Dedifferentiated amniotic fluid mesenchymal stem cell (primary cell): ENCODE results near the gene SNX21.
"Not testable (repeated sequence)": the region's sequence is repeated elsewhere in the genome, so short reads cannot be mapped to it uniquely, and the experiment has no call there.

Source experiments
- DNase-seq: peaks from one replicate; pipeline ENCODE4 v3.0.0-alpha.2; 2016; ENCODE audit errors: extremely low spot score

The SNX21 gene

DNA sequence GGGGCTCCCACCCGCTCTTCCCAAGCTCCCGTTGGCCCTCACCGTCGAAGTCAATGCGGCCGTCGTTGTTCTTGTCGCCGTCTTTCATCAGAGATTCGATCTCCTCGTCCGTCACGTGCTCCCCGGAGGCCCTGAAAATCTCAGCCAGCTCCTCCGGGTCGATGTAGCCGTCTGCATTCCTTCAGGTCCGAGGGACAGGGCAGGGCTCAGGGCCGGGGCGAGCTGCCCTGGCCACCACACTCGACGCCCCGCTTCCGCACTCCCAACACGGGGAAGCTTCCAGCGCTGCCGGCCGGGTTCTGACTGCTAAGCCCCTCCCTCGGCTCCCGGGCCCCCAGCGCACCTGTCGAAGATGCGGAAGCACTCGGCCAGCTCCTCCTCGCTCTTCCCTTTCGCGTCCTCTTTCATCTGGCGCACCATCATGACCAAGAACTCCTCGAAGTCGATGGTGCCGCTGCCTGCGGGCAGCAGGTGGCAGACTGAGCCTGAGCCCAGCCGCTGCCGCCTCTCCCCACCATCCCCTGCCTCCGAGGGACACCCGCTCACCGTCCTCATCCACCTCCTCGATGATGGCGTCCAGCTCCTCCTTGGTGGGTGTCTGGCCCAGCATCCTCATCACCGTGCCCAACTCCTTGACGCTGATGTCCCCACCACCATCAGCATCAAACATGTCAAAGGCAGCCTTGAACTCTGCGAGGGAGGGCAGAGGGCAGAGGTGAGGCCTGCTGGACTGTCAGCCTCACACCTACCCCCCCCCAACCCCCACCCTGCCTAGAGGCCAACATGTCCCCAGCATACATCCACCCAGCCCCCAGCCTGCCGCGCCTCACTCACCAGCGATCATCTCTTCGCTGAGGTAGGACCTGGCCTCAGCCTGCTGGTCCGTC is 9.4 kb upstream of the SNX21 start:
- DNase-seq = no peak

DNA sequence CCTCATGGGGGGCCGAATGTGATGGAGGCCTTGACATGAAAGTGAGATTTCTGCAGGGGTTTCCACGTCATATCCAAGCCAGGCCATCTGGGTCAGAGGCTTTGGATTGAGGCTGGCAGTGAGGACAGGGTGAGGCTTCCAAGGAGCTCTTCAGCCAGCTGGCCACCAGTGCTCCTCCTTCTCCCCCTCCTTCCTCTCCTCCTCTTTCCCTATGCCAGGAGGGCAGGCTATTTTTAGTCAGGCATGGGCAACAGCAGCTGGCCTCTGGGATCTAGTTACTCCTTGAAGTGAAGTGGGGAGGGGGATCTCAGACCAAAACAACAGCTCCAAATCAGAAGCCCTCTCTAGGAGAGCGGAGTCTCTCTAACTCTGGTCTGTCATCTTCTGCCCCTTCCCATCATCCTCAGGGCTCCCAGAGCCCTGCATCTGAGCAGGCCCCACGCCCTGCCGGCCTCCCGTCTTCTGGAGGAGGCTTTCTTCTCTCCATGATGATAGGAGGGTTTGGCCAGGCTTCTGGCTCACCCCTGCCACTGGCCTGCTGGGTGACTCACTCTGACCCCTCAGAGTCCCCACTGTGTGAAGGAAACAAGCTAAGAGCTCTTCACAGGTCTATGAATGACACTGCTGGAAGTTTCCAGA is 7.1 kb upstream of the SNX21 start:
- no peak for DNase-seq

DNA sequence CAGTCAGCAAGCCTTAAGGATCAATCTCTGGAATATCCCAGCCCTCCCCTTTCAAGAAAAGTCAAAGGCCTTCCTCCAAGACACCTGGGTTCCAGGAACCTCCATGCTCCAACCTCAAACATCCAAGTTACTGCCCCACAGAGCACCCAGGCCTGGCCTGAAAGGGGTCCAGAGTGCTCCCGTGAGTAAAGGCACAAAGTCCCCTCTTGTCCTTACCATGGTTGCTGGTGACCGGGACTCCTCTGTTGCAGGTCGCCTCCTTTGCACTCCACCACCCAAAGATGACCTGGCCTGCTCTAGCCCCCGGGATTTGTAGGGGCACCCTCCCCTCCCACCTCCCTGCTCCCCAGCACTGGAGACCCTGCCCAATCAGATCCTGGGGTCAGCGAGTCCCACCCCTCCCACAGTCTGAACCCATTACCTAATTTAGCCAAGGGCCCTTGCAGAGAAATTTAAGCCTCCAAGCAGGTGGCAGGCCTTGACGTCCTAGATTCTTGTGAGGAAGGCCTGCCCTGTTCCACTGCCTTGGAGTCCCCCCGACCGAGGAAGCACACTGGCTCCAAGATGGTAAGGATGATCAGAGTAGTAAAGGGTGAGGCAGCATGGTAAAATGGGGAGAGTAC is 6.5 kb upstream of the SNX21 start, which contains the start of gene TNNC2:
TNNC2 (minus strand) TSS at position 283 of the 623 bp plus-strand sequence; CDS start at position 219, 64 bp downstream.
- DNase-seq = no peak

DNA sequence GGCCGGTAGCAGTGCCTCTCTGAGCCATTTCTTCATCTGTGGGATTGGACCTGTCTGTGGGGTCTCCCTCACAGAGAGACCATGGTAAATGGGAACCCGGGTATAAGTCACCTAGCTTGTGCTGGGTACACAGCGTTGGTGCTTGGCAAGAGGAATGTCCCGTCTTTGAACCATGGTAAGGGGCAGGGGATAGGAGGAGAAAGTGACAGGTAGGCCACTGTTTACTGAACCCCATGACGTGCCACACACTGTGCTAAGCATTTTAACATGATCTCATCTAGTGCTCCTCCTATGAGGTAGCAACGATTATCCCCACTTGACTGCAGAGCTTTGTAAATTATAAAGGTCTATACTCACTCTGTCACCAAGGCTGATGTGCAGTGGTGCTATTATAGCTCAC is 5.9 kb upstream of the SNX21 start:
- no peak for DNase-seq

DNA sequence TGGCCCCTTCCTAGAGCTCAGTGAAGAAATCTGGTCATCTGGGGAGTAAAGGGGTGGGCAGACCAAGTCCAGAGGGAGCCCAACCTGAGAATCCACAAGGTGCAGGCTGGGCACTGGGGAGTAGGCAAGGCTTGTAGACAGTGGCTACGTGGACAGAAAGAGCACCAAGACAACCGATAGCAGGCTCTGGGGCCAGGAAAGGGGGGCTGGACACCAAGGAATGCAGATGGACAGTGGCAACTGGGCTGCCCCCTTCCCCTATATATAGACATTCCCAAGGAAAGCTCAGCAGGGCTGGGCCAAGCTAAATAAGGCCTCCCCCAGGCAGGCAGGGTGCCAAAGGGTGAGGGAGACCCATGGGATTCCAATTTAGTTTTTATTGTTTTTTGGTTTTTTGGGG is 5.0 kb upstream of the SNX21 start:
- DNase-seq = no peak

DNA sequence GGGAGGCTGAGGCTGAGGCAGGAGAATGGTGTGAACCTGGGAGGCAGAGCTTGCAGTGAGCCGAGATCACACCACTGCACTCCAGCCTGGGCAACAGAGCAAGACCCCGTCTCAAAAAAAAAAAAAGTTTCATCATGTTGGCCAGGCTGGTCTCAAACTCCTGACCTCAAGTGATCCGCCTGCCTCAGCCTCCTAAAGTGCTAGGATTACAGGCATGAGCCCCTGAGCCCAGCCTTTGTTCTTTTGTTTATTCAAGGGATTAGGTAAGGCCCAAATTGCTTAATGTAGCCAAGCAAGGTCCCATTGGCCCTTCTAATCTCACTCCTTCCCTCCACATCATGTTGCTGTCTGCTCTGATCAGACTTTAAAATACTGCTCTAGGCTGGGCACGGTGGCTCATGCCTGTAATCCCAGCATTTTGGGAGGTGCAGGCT is 3.9 kb upstream of the SNX21 start:
- not testable (repeated sequence) for DNase-seq

DNA sequence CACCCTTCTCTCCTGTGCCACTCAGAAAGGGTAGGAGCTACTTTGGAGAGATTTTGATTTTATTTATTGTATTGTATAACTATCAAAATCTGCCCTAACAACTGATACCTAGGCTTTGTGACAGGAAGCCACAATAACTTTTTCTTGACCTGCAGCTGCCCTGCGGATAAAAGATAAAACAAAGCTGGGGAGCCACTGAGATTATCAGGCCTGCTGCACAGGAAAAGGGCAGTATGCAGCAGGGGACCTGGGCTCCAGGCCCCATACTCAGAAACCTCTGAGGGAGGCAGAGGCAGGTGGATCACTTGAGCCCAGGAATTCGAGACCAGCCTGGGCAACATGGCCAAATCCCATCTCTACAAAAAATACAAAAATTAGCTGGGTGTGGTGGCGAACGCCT is 980 bp upstream of the SNX21 start:
- DNase-seq = no peak

DNA sequence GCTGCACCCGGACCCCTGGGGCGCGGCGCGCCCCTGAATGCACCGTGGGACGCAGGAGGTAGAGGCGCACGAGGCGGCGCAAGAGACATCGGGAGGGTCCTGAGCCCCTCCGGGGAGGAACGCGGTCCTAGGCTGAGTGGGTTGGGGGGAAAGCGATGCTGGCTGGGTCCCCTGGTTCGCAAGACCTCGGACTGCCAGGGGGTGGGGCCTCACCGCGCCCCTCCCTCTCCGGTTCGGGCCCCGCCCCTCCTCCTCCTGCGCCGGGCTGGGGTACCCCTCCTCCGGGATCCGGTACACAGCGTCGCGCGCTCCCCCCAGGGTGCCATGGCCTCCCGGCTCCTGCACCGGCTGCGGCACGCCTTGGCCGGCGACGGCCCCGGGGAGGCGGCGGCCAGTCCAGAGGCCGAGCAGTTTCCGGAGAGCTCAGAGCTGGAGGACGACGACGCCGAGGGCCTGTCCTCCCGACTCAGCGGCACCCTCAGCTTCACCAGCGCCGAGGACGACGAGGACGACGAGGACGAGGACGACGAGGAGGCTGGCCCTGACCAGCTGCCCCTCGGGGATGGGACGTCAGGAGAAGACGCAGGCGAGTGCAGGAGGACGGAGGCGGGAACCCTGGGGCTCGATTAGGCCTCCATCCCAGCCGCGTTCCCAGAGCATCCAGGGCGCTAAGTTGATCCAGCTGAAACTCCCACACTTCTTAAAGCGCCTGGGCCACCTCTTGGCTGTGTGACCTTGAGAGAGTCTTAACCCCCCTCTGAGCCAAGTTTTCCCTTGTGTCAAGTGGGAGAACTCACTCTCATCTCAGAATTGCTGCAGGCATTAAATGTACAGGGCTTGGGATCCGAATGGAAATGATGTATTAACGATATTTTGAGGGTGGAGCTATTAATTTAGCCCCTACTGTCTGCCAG is 541 bp downstream of the SNX21 start:
- DNase-seq = no peak

DNA sequence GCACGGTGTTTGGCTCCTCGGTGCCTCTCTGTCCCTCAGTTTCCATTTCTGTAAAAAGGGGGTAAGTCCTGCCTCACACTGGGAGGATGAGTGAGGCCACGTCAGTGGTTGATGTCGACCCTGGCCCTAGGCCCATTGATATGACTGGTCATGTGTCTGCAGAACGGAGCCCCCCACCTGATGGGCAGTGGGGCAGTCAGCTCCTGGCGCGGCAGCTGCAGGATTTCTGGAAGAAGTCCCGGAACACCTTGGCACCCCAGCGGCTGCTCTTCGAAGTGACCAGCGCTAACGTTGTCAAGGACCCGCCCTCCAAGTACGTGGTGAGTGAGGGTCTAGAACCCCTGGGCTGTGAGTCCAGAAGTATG is 1.2 kb downstream of the SNX21 start:
- no peak for DNase-seq

DNA sequence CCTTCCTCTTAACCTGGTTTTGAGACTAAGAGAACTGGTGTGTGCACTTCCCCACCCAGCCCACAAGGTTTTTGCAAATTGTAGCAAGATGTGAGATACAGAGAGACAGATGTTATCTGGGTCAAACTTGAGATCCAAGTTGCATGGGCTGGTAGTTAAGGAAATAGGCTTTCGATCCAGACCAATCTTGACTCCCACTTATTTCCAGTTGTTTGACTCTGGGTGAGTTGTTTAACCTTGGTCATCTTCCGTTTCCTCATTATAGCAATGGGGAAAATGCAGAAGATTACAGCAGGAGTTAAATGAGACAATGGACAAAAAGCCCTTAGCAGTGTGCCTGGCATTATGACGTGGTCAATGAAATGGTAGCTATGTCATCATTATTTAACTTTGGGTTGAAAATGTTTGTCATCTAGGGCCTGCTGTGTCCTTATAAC is 1.7 kb downstream of the SNX21 start:
- DNase-seq = no peak

DNA sequence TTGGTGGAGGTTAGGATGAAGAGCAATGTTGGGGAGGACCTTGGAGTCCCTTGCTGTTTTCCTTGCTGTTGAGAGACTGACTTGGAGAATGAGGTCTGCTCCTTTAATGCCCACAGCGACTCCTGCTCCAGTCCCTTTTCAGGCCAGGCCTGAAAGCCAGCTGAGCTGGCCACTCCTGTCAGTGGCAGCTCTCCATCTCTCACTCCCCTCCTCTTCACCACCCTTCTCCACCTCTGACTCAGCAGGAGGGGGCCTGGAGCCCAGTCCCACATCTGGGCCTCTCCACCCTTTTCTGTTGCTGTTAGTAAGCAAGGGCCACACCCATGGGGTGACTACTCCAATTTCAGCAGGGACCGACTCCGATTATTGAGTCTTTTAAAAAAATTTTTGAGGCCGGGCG is 2.2 kb downstream of the SNX21 start:
- DNase-seq = peak; percentile 58

DNA sequence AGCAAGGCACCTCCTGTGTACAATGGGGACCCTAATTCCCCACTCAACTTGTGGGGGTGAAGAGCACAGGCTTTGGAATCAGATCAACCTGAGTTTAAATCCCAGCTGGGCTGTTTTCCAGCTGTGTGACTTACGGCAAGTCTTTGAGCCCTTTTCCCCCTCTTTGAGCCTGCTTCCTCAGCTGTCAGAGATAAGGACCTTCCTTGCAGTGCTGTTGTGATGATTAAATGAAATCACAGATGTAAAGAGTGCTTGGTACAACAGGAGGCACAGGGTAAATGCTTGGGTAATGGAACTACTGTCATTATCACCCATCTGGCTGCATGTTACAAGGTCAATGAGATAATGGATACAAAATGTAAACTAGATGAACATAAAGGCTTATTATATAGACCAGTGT is 3.2 kb downstream of the SNX21 start:
- DNase-seq = no peak

DNA sequence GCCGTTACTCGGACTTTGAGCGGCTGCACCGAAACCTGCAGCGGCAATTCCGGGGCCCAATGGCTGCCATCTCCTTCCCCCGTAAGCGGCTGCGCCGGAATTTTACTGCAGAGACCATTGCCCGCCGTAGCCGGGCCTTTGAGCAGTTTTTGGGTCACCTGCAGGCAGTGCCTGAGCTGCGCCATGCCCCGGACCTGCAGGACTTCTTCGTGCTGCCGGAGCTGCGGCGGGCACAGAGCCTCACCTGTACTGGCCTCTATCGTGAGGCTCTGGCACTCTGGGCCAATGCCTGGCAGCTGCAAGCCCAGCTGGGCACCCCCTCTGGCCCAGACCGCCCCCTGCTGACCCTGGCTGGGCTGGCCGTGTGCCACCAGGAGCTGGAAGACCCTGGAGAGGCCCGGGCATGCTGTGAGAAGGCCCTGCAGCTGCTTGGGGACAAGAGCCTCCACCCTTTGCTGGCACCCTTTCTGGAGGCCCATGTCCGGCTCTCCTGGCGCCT is 7.2 kb downstream of the SNX21 start:
- no peak for DNase-seq

DNA sequence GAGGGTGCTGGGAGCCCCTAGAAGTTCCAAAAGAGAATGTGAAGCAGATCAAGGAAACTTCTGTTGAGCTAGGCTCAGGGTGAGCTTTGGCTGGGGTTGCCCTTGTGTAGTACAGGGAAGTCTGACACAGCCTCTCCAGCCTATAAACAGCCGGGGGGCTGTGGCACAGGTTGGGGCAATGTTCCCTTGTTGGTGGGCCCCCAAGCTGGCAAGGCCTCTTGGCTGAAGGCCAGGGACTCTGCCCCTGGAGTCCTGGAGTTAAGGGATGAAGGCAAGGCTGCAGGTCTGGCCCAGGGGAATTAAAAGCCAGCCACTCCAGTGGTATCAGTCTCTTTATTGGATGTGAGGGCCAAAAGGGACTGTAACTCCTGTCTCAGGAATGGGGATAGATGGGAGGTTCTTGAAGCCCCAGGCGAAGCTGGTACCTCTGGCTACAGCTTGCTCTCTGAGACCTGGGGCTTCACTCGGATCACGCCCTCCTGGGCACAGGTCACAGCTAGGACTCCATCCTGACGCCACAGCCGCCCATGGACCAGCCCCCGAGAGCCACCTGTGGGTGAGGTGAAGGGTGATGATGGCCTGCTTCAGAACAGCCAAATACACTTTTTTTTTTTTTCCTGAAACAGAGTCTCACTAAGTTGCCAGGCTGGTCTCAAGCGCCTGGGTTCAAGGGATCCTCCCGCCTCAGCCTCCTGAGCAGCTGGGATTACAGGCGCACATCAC is 8.0 kb downstream of the SNX21 start:
- no peak for DNase-seq

DNA sequence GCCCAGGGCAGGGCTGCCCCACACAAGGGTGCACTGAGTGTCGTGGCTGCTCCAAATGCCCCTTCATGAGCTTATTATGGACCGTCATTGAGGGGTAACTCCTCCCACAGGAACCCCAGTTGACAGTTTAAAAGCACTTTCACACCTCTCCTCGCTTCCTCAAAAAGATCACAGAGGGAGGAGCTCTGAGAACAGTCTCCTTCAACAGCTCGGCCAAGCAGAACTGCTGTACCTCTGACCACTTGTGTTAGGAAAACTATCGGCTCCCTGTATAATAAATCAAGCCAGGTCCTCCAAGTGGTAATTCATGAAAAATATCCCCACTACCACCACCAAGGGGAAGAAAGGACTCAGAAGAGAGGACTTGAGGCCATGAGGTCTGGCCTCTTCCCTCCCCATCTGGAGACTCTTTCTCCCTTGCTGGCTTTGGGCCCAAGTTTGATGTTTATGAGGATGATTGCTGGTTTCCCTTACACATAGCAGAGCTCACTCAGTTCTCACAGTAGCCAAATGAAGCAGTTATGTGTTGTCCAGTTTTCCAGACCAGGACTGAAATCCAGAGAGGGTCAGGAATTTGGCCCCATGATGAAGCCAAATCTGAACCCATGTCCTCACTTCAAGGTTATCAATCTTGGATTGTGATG is 8.7 kb downstream of the SNX21 start:
- no peak for DNase-seq

DNA sequence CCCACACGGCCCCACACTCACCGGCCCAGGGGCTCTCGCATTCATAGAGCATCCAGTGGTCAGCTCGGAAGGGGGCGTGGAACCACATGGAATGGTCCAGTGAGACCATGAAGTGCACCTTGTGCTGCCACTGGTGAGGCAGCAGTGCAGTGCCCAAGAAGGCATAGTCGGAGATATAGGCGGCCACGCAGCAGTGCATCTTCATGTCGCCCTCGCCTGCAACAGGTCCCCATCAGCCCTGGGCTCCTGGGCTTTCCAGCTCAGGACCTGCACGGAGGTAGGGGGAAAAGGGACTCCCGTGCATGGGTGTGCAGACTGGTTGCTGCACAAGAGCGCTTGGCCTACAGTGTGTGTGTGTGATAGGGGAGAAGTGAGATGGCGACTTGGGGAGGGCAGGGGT is 9.9 kb downstream of the SNX21 start:
- no peak for DNase-seq

DNA sequence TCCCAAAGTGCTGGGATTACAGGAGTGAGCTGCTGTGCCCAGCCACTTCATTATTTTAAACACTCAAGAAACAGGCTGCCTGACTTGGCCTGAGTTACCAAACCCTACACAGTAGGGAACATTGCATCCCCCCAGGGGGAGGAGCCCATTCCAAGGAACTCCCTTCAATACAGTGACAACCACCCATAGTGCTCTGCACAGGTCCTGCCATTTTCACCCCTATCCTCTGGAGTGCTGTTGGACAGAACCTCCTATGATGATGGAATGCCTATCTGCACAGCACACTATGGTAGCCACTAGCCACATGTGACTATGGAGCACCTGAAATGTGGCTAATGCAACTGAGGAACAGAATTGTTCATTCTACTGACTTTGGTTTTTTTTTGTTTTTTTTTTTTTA is 11.9 kb downstream of the SNX21 start:
- DNase-seq = no peak

DNA sequence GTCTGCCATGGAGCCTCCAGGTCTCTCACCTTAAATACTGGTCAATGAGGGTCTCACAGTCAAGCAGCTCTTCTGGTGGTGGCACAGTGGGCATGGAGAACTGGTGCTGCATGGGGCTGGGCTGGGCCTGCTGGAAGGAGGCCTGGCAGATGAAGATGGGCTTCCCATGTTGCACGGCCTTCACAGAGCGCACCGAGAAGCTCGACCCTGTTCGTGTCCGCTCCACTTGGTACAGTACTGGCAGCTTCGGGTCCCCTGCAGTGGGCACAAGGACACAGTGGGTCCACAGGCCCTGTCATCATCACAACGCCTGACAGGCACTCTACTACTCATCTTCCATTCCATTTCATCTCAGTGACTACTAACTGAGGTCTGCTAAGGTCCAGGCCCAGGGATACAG is 14.8 kb downstream of the SNX21 start:
- no peak for DNase-seq

DNA sequence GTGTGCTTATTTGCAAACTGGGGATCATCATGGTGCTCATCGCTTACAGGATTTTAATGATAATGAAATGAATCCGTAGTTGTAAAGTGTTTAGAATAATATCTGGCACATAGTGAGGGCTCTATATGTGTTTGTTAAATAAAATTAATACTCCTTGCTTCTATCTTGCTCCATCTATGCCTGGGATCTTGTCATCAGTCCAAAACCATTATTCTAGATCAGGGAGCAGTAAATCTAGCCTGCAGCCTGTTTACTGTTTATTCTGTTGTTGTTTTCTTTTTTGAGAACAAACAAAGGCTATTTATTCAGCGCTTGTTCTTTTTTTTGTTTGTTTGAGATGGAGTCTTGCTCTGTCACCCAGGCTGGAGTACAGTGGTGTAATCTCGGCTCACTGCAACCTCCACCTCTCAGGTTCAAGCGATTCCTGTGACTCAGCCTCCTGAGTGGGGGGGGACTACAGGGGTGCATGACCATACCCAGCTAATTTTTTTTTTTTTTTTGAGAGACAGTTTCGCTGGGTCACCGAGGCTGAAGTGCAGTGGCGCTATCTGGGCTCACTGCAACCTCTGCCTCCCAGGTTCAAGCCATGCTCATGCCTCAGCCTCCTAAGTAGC is 15.5 kb downstream of the SNX21 start:
- no peak for DNase-seq

DNA sequence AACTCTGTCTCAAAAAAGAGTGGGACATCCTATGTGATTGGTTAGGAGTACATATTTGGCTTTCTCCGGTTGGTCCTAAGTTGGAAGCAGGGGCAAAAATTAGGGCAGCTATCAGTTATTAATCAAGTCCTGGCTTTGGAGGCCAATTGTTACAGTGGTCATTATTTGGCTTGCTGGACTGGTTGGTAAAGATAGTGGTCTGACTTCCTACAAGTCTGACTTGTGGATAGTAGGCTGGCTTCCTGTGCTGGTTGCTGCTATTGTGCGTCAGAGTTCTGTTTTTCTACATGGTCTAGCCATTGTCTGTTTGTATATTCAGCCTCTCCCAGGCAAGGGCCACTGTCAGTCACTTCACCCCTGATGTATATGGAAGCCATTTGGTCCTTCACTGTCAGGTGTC is 16.6 kb downstream of the SNX21 start:
- DNase-seq = no peak
